Kidney (tissue), 14 donors: Measurements from ENCODE around the gene NFYA. TPM values are rescaled to one million over a fixed set of nuclear protein-coding genes. Genes with fewer than 3 reads are reported as not detected.

ENCODE experiments used
- DNase-seq, 5 donors: peaks; one replicate each; pipeline ENCODE4 v3.0.0-alpha.2; 2013 to 2020
- FAIRE-seq: peaks from 2 replicates; lab custom pipeline; 2012; peaks lifted over from hg19 to GRCh38; lab: Jason Lieb, UNC
- H3K27ac ChIP-seq, 2 donors: one replicate each; pipeline ENCODE4 v1.7.0; 2013; ENCODE audit warnings: low read depth in 2 of 2, low read length in 2 of 2, inconsistent platforms in 1 of 2
- H3K27me3 ChIP-seq: one replicate; pipeline ENCODE4 v1.7.1; 2013; ENCODE audit warnings: low read length, inconsistent platforms; ENCODE audit not compliant: control insufficient read depth, insufficient read depth
- H3K36me3 ChIP-seq, 3 donors: one replicate each; pipeline versions ENCODE4 v1.7.0 to v1.7.1; 2013; ENCODE audit warnings: low read length in 3 of 3, control low read depth in 1 of 3, inconsistent platforms in 1 of 3; ENCODE audit not compliant: insufficient read depth in 3 of 3, control insufficient read depth in 2 of 3
- H3K4me1 ChIP-seq, 3 donors: one replicate each; pipeline versions ENCODE4 v1.7.0 to v1.7.1; 2013; ENCODE audit warnings: low read length in 3 of 3, inconsistent platforms in 1 of 3, low read depth in 1 of 3; ENCODE audit not compliant: control insufficient read depth in 2 of 3, insufficient read depth in 2 of 3
- H3K4me3 ChIP-seq, 3 donors: one replicate each; pipeline versions ENCODE4 v1.7.0 to v1.8.1; 2013; ENCODE audit warnings: low read length in 3 of 3, control low read depth in 1 of 3, inconsistent platforms in 1 of 3
- H3K9ac ChIP-seq, 3 donors: one replicate each; pipeline versions ENCODE4 v1.7.0 to v1.7.1; 2013; ENCODE audit warnings: low read length in 3 of 3, control low read depth in 1 of 3, inconsistent platforms in 1 of 3
- H3K9me3 ChIP-seq, 3 donors: one replicate each; pipeline versions ENCODE4 v1.7.0 to v1.7.1; 2013; ENCODE audit warnings: low read length in 3 of 3, control low read depth in 1 of 3, inconsistent platforms in 1 of 3; ENCODE audit not compliant: control insufficient read depth in 2 of 3, insufficient read depth in 1 of 3
- intact Hi-C: fragments of 100-400 bp; cut with DNase I; formaldehyde crosslinking; loops from one replicate; pipeline ENCODE4 v1.11.1; 2022
- polyA plus RNA-seq: library from polyadenylated mRNA; stranded (reverse); fragments of 350-450 nt; fragmentation: Illumina TruSeq; extraction: RNeasy Lipid Tissue Mini Kit (QIAGEN cat#74804); gene quantifications from one replicate; pipeline ENCODE4 v1.2.3, GENCODE V29; 2014; ENCODE audit warnings: low read depth, low replicate concordance; ENCODE audit not compliant: insufficient read depth
- total RNA-seq: library from RNA; stranded (reverse); fragmentation: NEBNext Ultra II Directional; extraction: Animal tissue kit (Norgen Biotek cat#: 25700); gene quantifications from one replicate; pipeline ENCODE4 v1.2.1, GENCODE V29; 2021
- TF ChIP-seq, protein P1 (sequence below): IDR thresholded peaks from 3 replicates; pipeline ENCODE4 v1.5.1; 2012; ENCODE audit warnings: mild to moderate bottlenecking, moderate library complexity, borderline replicate concordance; ENCODE audit not compliant: insufficient read depth; ENCODE audit errors: extremely low read depth
- donor health status: control.
- donor health status: control.
- donor health status: control.
- donor health status: control.
- donor health status: control.
- donor health status: DM: yes; HTN: yes; CAD: no.
- donor health status: Normal renal cell carcinoma (clear cell type).

Gene NFYA
- total and polyA plus RNA-seq, 2 donors from 2014 or later = 6.4 to 22.5 TPM

DNA sequence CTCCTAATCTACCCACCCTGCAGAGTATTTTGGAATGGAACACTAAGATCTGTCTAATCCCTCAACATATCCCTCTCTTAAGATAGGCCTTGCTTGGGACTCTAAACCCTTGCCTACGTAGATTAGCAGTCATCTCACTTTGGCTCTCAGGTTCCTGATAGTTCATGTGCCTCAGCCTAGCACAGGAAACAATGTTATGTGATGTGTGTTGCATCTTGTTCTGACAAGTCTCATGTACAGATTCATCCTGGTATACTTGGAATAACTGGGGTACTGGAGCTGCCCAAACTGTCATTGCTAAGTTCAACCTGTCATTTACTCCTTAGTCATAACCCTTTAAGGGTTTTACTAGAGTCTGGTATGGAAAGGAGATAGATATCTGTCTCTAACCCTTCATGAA, 47.3 kb downstream of the NFYA start:
- H3K27ac ChIP-seq = no peak overlapping the region
- no peak overlapping the region for H3K9ac ChIP-seq
- no peak overlapping the region for H3K4me3 ChIP-seq
- intact Hi-C loops = no loop called here
- no peak for DNase-seq
- FAIRE-seq = no peak
- H3K36me3 ChIP-seq = peaks cover 0 to 10% (median 0%) of the 10 kb centered on the region in 3 donors
- TF ChIP-seq, protein P1, sequence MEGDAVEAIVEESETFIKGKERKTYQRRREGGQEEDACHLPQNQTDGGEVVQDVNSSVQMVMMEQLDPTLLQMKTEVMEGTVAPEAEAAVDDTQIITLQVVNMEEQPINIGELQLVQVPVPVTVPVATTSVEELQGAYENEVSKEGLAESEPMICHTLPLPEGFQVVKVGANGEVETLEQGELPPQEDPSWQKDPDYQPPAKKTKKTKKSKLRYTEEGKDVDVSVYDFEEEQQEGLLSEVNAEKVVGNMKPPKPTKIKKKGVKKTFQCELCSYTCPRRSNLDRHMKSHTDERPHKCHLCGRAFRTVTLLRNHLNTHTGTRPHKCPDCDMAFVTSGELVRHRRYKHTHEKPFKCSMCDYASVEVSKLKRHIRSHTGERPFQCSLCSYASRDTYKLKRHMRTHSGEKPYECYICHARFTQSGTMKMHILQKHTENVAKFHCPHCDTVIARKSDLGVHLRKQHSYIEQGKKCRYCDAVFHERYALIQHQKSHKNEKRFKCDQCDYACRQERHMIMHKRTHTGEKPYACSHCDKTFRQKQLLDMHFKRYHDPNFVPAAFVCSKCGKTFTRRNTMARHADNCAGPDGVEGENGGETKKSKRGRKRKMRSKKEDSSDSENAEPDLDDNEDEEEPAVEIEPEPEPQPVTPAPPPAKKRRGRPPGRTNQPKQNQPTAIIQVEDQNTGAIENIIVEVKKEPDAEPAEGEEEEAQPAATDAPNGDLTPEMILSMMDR = no peak
- no peaks in the 10 kb centered on the region for H3K4me1 ChIP-seq
- H3K27me3 ChIP-seq = no peaks in the 10 kb centered on the region
- H3K9me3 ChIP-seq = no peaks in the 10 kb centered on the region

DNA sequence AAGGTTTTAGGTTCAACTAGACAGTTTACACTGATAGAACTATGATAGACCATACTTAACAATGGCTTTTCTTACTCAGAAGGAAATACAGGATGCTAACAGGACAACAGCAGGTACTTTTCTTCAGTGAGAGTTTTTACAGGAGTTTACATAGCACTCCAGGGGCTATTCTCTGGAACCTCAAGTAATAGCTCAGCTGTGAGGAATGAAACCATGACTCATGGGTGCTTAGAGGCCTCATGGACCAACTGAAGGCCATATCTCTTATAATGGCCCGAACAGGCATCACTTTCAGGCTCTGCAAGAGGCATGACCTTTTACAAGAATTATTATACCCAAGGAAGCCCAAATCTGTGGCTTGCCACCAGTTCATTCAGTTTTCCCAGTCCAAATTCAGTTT, 49.6 kb downstream of the NFYA start:
- H3K27me3 ChIP-seq = no peaks in the 10 kb centered on the region
- no peak overlapping the region for H3K9ac ChIP-seq
- FAIRE-seq = no peak
- H3K4me3 ChIP-seq = no peak overlapping the region
- TF ChIP-seq, protein P1 = no peak
- no peak for DNase-seq
- peaks cover 0 to 10% (median 0%) of the 10 kb centered on the region in 3 donors for H3K36me3 ChIP-seq
- intact Hi-C loops = no loop called here
- H3K4me1 ChIP-seq = no peaks in the 10 kb centered on the region
- H3K27ac ChIP-seq = no peak overlapping the region
- no peaks in the 10 kb centered on the region for H3K9me3 ChIP-seq

DNA sequence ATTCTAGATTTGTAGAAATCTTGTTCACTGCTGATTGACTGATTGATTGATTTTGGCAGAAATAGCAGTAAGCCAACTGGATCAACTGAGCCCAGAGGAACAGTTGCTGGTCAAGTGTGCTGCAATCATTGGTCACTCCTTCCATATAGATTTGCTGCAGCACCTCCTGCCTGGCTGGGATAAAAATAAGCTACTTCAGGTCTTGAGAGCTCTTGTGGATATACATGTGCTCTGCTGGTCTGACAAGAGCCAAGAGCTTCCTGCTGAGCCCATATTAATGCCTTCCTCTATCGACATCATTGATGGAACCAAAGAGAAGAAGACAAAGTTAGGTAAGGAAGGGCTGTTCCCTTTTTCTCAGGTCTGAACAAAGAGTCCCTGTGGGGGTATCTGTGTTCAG, 50.1 kb downstream of the NFYA start:
- intact Hi-C loops = no loop called here
- H3K9ac ChIP-seq = no peak overlapping the region
- no peaks in the 10 kb centered on the region for H3K9me3 ChIP-seq
- H3K4me3 ChIP-seq = no peak overlapping the region
- no peak overlapping the region for H3K27ac ChIP-seq
- TF ChIP-seq, protein P1 = no peak
- DNase-seq (no peak), FAIRE-seq (no peak)
- no peaks in the 10 kb centered on the region for H3K27me3 ChIP-seq
- H3K4me1 ChIP-seq = no peaks in the 10 kb centered on the region
- peaks cover 0 to 10% (median 0%) of the 10 kb centered on the region in 3 donors for H3K36me3 ChIP-seq

DNA sequence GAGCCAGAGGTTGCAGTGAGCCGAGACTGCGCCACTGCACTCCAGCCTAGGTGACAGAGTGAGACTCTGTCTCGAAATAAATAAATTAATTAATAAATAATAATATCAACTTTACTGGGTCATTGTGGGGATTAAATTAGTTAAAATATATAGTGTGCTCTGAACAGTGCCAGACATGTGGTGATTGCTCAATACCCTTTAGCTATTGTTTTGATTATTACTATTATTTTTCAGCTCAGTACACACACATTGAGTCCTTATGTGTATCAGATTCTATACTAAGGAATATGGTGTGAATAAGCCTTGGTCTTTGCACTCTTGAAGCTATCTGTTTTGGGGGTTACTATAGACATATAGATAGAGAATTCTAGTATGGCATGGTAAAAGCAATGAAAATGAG, 52.5 kb downstream of the NFYA start:
- Histone ChIP-seq H3K4me3 (no peak overlapping the region), H3K27me3 (no peaks in the 10 kb centered on the region), H3K4me1 (no peaks in the 10 kb centered on the region), H3K9me3 (no peaks in the 10 kb centered on the region), H3K36me3 (peaks cover 0 to 10% (median 0%) of the 10 kb centered on the region in 3 donors), H3K27ac (no peak overlapping the region), H3K9ac (no peak overlapping the region)
- TF ChIP-seq, protein P1 = no peak
- DNase-seq (no peak), FAIRE-seq (no peak)
- intact Hi-C loops = no loop called here
